ENCODE results near the gene XG. TPM values are rescaled to one million over a fixed set of nuclear protein-coding genes. Genes with fewer than 3 reads are reported as not detected.
A peak's percentile ranks its signal among the peaks of the same experiment; 100 is the strongest.

XG gene
- total and polyA plus RNA-seq, 2 of the 8 experiments (the other 6 are each of a cell fraction or from before 2014, with no cell fraction given), result 0.33 to 0.78 TPM

GRCh38 chrX:2794336-2794735 is 42.5 kb downstream of the XG start:
- Histone ChIP-seq H2BK120ac (replicated peaks; ENCODE audit: low read depth, low read length) (peak overlapping the region; percentile 22), H3K79me1 (ENCODE audit: low read depth, low read length) (no peaks in the 10 kb centered on the region), H3K4me1 (replicated peaks in 1 of 4; ENCODE audit: control insufficient read depth in 3 of 4, insufficient read depth in 4 of 4, low read length in 3 of 4) (peaks cover 0 to 20% (median 6%) of the 10 kb centered on the region in 4 experiments; a peak in 4 of 7 replicates), H4K5ac (ENCODE audit: insufficient read length, low read depth, low read length) (no peak overlapping the region), H3K27me3 (replicated peaks in 1 of 4; ENCODE audit: control insufficient read depth in 3 of 4, extremely low read depth in 1 of 4, insufficient read depth in 3 of 4, low read length in 3 of 4) (no peaks in the 10 kb centered on the region), H3K14ac (ENCODE audit: insufficient read length) (no peak overlapping the region), H2AK5ac (ENCODE audit: low read depth, low read length) (no peak overlapping the region), H3K4ac (replicated peaks; ENCODE audit: insufficient read length, low read depth, low read length) (no peak overlapping the region), H3K36me3 (ENCODE audit: control insufficient read depth in 2 of 4, insufficient read depth in 4 of 4, low read length in 3 of 4) (no peaks in the 10 kb centered on the region), H2BK5ac (ENCODE audit: low read depth, low read length) (no peak overlapping the region; the same call in 1 of the 2 replicates), H2BK12ac (ENCODE audit: low read depth, low read length) (0 out of 2 replicates have a peak overlapping the region, but pooled peaks have one; percentile 39), H3K23me2 (ENCODE audit: low read depth, low read length) (no peaks in the 10 kb centered on the region), H4K20me1 (replicated peaks in 1 of 2; ENCODE audit: control insufficient read depth in 1 of 2, insufficient read depth in 2 of 2, low read length in 2 of 2) (no peaks in the 10 kb centered on the region), H3K23ac (ENCODE audit: insufficient read length) (no peak overlapping the region), H3K9ac (replicated peaks in 1 of 4; ENCODE audit: extremely low read depth in 1 of 4, low read depth in 3 of 4, low read length in 3 of 4) (no peak overlapping the region), H3K4me2 (ENCODE audit: insufficient read depth in 1 of 2, low read depth in 2 of 2, low read length in 2 of 2) (no peak overlapping the region), H2AFZ (ENCODE audit: low read length) (no peak overlapping the region), H2BK20ac (ENCODE audit: low read length) (peak overlapping the region; percentile 48; the same call in 1 of the 2 replicates), H2BK15ac (ENCODE audit: low read length) (no peak overlapping the region), H4K91ac (replicated peaks; ENCODE audit: insufficient read length, low read length) (peak overlapping the region; percentile 34), H3K4me3 (ENCODE audit: extremely low read depth in 1 of 4, insufficient read depth in 2 of 4, low read depth in 3 of 4, low read length in 4 of 4) (no peak overlapping the region), H3K56ac (replicated peaks; ENCODE audit: insufficient read length, low read depth, low read length) (no peak overlapping the region), H3K27ac (ENCODE audit: low read depth, low read length) (no peak overlapping the region), H3K18ac (ENCODE audit: extremely low read depth, low read length) (no peak overlapping the region; the same call in 1 of the 2 replicates), H3K79me2 (ENCODE audit: control insufficient read depth in 1 of 2, insufficient read depth in 2 of 2, low read length in 2 of 2) (no peaks in the 10 kb centered on the region), H4K8ac (ENCODE audit: extremely low read depth, insufficient read depth, low read length) (no peak overlapping the region), H3K9me3 (ENCODE audit: insufficient read depth in 2 of 2, low read depth in 1 of 2, low read length in 1 of 2) (no peaks in the 10 kb centered on the region)
- ChIA-PET POLR2A (ENCODE audit: partially characterized antibody) (no interaction called here), CTCF (ENCODE audit: partially characterized antibody) (no interaction called here)
- TF ChIP-seq CHD2 (IDR thresholded peaks at IDR 0.05; ENCODE audit: low read length) (no peak), SUZ12 (IDR thresholded peaks at IDR 0.05; ENCODE audit: low read length) (no peak), BRCA1 (IDR thresholded peaks at IDR 0.05; ENCODE audit: low read depth, low read length) (no peak), YY1 (IDR thresholded peaks at IDR 0.05; ENCODE audit: low read depth, low read length) (no peak), BACH1 (IDR thresholded peaks at IDR 0.05; ENCODE audit: low read length) (no peak), TEAD4 (IDR thresholded peaks at IDR 0.05; ENCODE audit: low read depth, low read length) (no peak), SP4 (IDR thresholded peaks at IDR 0.05; ENCODE audit: low read length) (no peak), PHF8 (conservative IDR thresholded peaks at IDR 0.05; ENCODE audit: low read depth, low read length) (no peak), SIX5 (IDR thresholded peaks at IDR 0.05; ENCODE audit: low read depth, low read length) (no peak), MAX (IDR thresholded peaks at IDR 0.05) (no peak), RAD21 (IDR thresholded peaks at IDR 0.05 in 1 of 2, conservative IDR thresholded peaks at IDR 0.05 in 1 of 2; ENCODE audit: low read depth in 2 of 2, low read length in 2 of 2) (no peak)
- 88% methylated on average over 13 of the region's 19 CpGs; no CpG with 5 or more reads in 1 of the 2 experiments for WGBS, 2 experiments (ENCODE audit: extremely low coverage in 1 of 2, insufficient coverage in 1 of 2, insufficient read length in 1 of 2, insufficient replicate concordance in 2 of 2, low coverage in 1 of 2, low lambda C conversion rate in 2 of 2, missing lambda C conversion rate in 1 of 2)
- no peak for FAIRE-seq
- DNase-seq (ENCODE audit: low read depth in 1 of 2, low spot score in 2 of 2), result no peak
